Epithelial cell of esophagus (primary cell): ENCODE data around the gene BEX3.
"Not testable (repeated sequence)": the region's sequence is repeated elsewhere in the genome, so short reads cannot be mapped to it uniquely, and the experiment has no call there.

Experiments
- DNase-seq: peaks from one replicate; pipeline ENCODE4 v3.0.0; 2010; ENCODE audit warnings: low read depth
- H3K4me3 ChIP-seq: 2 replicates; pipeline ENCODE4 v1.5.1; 2011; ENCODE audit warnings: mild to moderate bottlenecking, low read length, control low read depth
- TF ChIP-seq, protein P1 (sequence below): IDR thresholded peaks from 2 replicates; pipeline ENCODE4 v1.5.1; 2011; ENCODE audit warnings: low read depth, mild to moderate bottlenecking, low read length, control low read depth, inconsistent platforms; ENCODE audit not compliant: insufficient read depth; ENCODE audit errors: missing control alignments

Gene BEX3

DNA sequence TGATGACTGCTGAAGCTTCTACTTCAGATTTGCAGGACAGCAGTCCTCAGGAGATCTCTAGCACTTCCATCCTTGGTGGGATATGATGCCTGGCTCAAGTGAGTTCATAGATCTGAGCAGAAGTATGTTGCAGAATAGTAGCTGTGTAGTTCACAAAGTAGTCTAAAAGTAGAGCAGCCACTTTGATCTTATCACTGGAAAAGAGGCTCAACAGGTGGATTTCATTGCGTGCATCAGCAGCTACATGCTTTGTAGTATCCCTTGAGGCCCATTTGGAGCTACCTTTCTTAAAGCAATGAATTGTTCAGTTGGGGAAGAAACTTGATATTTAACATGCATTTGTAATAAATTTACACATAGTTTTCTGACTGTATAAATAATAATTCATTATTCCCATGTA is 29.9 kb downstream of the BEX3 start:
- TF ChIP-seq, protein P1, sequence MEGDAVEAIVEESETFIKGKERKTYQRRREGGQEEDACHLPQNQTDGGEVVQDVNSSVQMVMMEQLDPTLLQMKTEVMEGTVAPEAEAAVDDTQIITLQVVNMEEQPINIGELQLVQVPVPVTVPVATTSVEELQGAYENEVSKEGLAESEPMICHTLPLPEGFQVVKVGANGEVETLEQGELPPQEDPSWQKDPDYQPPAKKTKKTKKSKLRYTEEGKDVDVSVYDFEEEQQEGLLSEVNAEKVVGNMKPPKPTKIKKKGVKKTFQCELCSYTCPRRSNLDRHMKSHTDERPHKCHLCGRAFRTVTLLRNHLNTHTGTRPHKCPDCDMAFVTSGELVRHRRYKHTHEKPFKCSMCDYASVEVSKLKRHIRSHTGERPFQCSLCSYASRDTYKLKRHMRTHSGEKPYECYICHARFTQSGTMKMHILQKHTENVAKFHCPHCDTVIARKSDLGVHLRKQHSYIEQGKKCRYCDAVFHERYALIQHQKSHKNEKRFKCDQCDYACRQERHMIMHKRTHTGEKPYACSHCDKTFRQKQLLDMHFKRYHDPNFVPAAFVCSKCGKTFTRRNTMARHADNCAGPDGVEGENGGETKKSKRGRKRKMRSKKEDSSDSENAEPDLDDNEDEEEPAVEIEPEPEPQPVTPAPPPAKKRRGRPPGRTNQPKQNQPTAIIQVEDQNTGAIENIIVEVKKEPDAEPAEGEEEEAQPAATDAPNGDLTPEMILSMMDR = no peak
- DNase-seq = no peak
- H3K4me3 ChIP-seq = no peak overlapping the region

DNA sequence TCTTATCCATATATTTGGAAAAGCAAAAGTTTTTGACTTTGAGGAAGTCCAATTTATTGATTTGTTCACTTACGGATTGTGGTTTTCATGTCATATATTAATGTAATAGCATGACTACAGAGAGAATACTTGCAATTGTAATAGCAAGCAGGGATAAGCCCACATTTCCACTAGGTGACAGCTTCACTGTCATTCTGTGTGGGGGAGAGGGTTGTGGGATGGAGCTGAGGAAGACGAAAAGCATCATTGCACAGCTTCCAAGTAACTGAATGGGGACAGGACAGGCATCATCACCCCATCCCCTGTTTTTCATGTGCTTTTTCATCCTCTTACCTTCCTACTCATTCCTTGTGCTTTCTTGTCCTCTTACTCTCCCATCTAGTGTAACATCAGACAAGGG is 31.4 kb downstream of the BEX3 start:
- no peak overlapping the region for H3K4me3 ChIP-seq
- TF ChIP-seq, protein P1 = no peak
- DNase-seq = no peak

DNA sequence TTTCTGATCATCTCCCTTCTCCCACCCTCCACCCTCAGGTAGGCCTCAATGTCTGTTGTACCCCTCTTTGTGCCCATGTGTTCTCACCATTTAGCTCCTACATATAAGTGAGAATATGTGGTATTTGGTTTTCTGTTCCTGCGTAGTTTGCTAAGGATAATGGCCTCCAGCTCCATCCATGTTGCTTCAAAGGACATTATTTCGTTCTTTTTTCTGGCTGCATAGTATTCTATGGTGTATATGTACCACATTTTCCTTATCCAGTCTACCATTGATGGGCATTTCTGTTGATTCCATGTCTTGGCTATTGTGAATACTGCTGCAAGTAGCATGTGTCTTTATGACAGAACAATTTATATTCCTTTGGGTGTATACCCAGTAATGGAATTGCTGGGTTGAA is 35.4 kb downstream of the BEX3 start:
- DNase-seq, H3K4me3 ChIP-seq: not testable (repeated sequence)

DNA sequence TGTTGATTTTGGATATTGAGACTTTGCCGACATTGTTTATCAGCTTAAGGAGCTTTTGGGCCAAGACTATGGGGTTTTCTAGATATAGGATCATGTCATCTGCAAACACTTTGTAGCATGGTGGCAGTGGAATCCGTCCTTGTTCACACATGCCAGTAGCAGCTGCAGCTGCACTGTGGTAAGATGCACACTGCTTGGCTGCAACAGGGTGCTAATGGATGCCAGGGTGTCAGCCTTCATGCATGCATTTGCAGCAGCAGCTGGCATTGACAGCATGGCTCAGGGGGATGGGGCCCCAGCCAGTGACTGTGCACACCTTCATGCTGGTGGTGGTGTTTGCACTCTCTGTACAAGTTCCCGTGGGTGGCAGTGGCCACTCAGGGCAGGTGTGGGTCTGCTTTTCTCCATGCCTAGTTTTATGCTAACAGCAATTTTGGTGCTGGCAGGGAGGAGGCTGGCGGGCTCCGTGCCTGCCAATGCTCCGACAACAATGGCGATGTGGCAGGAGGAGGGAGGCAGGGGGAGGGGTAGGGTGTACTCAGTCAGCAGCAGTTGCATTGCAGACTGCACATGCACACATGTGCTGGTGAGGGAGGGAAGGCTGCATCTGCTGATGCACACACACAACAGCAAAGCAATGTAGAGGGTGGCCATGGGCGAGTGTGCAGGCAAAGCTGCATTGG is 37.5 kb downstream of the BEX3 start:
- no peak overlapping the region for H3K4me3 ChIP-seq
- TF ChIP-seq, protein P1 = no peak
- no peak for DNase-seq

DNA sequence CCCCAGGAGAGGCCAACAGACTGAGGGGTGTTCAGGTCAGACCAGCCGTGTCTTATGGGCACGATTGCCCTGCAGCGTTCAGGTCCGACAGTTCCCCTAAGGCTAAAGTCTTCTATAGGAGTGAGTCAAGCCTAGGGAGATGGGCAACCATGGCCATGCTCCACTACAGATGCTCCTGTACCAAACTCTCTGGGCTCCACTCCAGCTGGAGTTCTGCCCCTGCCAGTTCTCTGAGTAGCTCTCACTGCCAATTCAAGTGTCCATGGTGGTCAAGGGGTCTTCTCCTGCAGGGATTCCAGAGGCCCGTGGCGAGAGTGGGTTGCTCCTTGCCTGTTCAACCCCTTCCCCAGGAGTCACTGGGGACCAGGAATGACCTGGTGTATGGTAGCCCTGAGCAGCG is 38.2 kb downstream of the BEX3 start:
- TF ChIP-seq, protein P1 = no peak
- DNase-seq = no peak
- no peak overlapping the region for H3K4me3 ChIP-seq

- no peak overlapping the region for H3K4me3 ChIP-seq
- no peak for DNase-seq
- TF ChIP-seq, protein P1 = no peak
Observed at GRCh38 chrX:103415068-103415467, 38.7 kb downstream of the BEX3 start.

DNA sequence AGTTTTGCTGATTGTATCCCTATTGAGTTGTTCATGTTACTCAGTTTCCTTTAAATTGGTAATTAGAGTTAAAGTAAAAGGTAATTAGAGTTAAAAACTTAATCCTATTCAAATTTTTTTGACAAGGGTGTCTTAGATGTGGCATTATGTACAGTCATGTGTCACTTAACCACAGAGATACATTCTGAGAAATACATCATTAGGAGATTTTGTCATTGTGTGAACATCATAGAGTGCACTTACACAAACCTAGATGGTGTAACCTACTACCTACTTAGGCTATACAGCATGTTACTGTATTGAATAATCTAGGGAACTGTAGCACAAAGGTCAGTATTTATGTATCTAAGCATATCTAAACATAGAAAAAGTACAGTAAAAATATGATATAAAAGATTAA is 39.2 kb downstream of the BEX3 start:
- TF ChIP-seq, protein P1 = no peak
- H3K4me3 ChIP-seq = no peak overlapping the region
- DNase-seq = no peak
